Measurements from ENCODE around the gene SSR2.

SSR2 gene

GRCh38 chr1:156051011-156051725 is 30.4 kb upstream of the SSR2 start:
- no peak overlapping the region for H3K4me3 ChIP-seq (ENCODE audit: low read length)
- no peak overlapping the region for H3K9ac ChIP-seq (ENCODE audit: low read length)
- no peaks in the 10 kb centered on the region for H3K9me3 ChIP-seq (ENCODE audit: insufficient read depth, low read length)
- H3K36me3 ChIP-seq (replicated peaks; ENCODE audit: low read depth, low read length) = peaks cover 17% of the 10 kb centered on the region
- H3K79me2 ChIP-seq (ENCODE audit: low read length) = peaks cover 21% of the 10 kb centered on the region
- no peaks in the 10 kb centered on the region for H3K27me3 ChIP-seq (ENCODE audit: low read depth, low read length)
- TF ChIP-seq CTCF (IDR thresholded peaks at IDR 0.05; ENCODE audit: low read depth, low read length) (no peak), EZH2phosphoT487 (IDR thresholded peaks at IDR 0.05; ENCODE audit: low read depth) (no peak)
- no peak overlapping the region for H2AFZ ChIP-seq (ENCODE audit: low read depth, low read length)
- H3K27ac ChIP-seq (ENCODE audit: low read length) = no peak overlapping the region
- H3K4me2 ChIP-seq (ENCODE audit: low read length) = no peak overlapping the region
- H3K4me1 ChIP-seq (ENCODE audit: low read length) = peaks cover 12% of the 10 kb centered on the region
- no peaks in the 10 kb centered on the region for H4K20me1 ChIP-seq (ENCODE audit: insufficient read depth, low read length)

DNA sequence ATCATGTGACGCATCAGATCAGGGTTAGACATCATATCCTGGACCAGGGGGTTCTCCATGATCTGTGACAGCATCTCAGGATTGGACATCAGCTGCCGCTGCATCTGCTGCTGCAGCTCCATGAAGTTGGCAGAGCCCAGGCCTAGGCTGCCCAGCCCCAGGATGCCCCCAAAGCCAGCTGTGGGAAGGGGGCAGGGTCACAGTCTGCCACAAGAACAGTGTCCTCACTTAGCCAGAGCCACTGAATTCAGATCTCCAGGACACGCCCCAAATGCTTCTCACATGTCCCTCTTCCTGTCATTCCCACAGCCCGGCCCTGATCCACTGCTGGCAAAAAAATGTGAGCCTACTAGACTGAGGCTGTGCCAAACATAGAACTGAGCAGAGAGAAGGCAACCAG is 29.6 kb upstream of the SSR2 start:
- no peak overlapping the region for H2AFZ ChIP-seq (ENCODE audit: low read depth, low read length)
- no peak overlapping the region for H3K4me2 ChIP-seq (ENCODE audit: low read length)
- TF ChIP-seq CTCF (IDR thresholded peaks at IDR 0.05; ENCODE audit: low read depth, low read length) (no peak), EZH2phosphoT487 (IDR thresholded peaks at IDR 0.05; ENCODE audit: low read depth) (no peak)
- peaks cover 17% of the 10 kb centered on the region for H3K79me2 ChIP-seq (ENCODE audit: low read length)
- H3K4me3 ChIP-seq (ENCODE audit: low read length) = no peak overlapping the region
- H3K27me3 ChIP-seq (ENCODE audit: low read depth, low read length) = no peaks in the 10 kb centered on the region
- no peak overlapping the region for H3K9ac ChIP-seq (ENCODE audit: low read length)
- no peaks in the 10 kb centered on the region for H3K9me3 ChIP-seq (ENCODE audit: insufficient read depth, low read length)
- no peaks in the 10 kb centered on the region for H4K20me1 ChIP-seq (ENCODE audit: insufficient read depth, low read length)
- H3K27ac ChIP-seq (ENCODE audit: low read length) = no peak overlapping the region
- peaks cover 19% of the 10 kb centered on the region for H3K36me3 ChIP-seq (replicated peaks; ENCODE audit: low read depth, low read length)
- peaks cover 6% of the 10 kb centered on the region for H3K4me1 ChIP-seq (ENCODE audit: low read length)

GRCh38 chr1:156048663-156049258 is 28.0 kb upstream of the SSR2 start:
- peaks cover 21% of the 10 kb centered on the region for H3K36me3 ChIP-seq (replicated peaks; ENCODE audit: low read depth, low read length)
- H3K9ac ChIP-seq (ENCODE audit: low read length) = no peak overlapping the region
- no peaks in the 10 kb centered on the region for H3K27me3 ChIP-seq (ENCODE audit: low read depth, low read length)
- H3K4me1 ChIP-seq (ENCODE audit: low read length) = peaks cover 5% of the 10 kb centered on the region
- no peaks in the 10 kb centered on the region for H4K20me1 ChIP-seq (ENCODE audit: insufficient read depth, low read length)
- H3K4me2 ChIP-seq (ENCODE audit: low read length) = no peak overlapping the region
- no peak overlapping the region for H2AFZ ChIP-seq (ENCODE audit: low read depth, low read length)
- H3K27ac ChIP-seq (ENCODE audit: low read length) = no peak overlapping the region
- H3K9me3 ChIP-seq (ENCODE audit: insufficient read depth, low read length) = no peaks in the 10 kb centered on the region
- TF ChIP-seq CTCF (IDR thresholded peaks at IDR 0.05; ENCODE audit: low read depth, low read length) (no peak), EZH2phosphoT487 (IDR thresholded peaks at IDR 0.05; ENCODE audit: low read depth) (no peak)
- H3K4me3 ChIP-seq (ENCODE audit: low read length) = no peak overlapping the region
- H3K79me2 ChIP-seq (ENCODE audit: low read length) = peaks cover 14% of the 10 kb centered on the region

GRCh38 chr1:156045076-156045475 is 24.3 kb upstream of the SSR2 start:
- Histone ChIP-seq H3K79me2 (ENCODE audit: low read length) (no peaks in the 10 kb centered on the region), H3K36me3 (replicated peaks; ENCODE audit: low read depth, low read length) (peaks cover 35% of the 10 kb centered on the region), H3K4me3 (ENCODE audit: low read length) (no peak overlapping the region), H3K4me1 (ENCODE audit: low read length) (no peaks in the 10 kb centered on the region), H3K27me3 (ENCODE audit: low read depth, low read length) (no peaks in the 10 kb centered on the region), H3K9me3 (ENCODE audit: insufficient read depth, low read length) (no peaks in the 10 kb centered on the region), H3K9ac (ENCODE audit: low read length) (no peak overlapping the region), H2AFZ (ENCODE audit: low read depth, low read length) (no peak overlapping the region), H3K4me2 (ENCODE audit: low read length) (no peak overlapping the region), H4K20me1 (ENCODE audit: insufficient read depth, low read length) (no peaks in the 10 kb centered on the region), H3K27ac (ENCODE audit: low read length) (no peak overlapping the region)
- TF ChIP-seq CTCF (IDR thresholded peaks at IDR 0.05; ENCODE audit: low read depth, low read length) (no peak), EZH2phosphoT487 (IDR thresholded peaks at IDR 0.05; ENCODE audit: low read depth) (no peak)
